Inflammatory macrophage treated with lipopolysaccharide for 4 hours (primary cell): ENCODE measurements around the gene TERB2.
"Not testable (repeated sequence)": the region's sequence is repeated elsewhere in the genome, so short reads cannot be mapped to it uniquely, and the experiment has no call there.

Source experiments
- DNase-seq: peaks from one replicate; pipeline ENCODE4 v3.0.0-alpha.2; 2020

The TERB2 gene

DNA sequence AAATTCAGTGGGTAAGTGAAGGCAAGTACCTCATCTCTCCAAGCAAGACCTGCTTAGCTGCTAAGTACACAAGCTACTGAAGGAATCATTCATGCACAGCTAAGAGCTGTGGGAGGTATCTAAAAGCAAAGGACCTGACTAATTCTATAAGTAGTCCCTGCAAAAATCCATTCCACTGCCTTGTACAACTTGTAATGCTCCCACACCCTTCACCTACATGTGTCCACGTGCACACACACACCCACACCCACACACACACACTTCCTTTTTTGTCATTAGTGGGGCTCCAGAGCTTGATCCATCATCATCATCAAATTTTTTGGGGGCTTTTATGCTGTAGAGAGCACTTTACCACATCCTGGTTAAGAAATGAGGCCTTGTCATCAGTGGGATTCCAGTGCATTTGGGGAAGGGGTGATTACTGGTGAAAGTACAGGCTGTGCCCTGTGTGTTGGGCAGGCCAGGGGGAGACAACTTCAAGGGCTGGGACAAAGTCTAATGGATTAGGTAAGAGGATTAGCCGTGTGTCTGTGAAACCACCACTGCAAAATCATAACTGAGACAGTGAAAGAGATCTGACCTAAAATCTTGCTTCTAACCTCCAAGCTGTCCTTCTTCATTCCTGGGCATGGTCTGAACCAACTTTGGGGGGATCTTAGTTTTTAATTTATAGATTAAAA is 47.4 kb downstream of the TERB2 start:
- peak; percentile 0 for DNase-seq

- DNase-seq = not testable (repeated sequence)
Observed at GRCh38 chr15:45004590-45005175, 48.2 kb downstream of the TERB2 start.

- no peak for DNase-seq
Observed at GRCh38 chr15:45009046-45009445, 52.6 kb downstream of the TERB2 start.

DNA sequence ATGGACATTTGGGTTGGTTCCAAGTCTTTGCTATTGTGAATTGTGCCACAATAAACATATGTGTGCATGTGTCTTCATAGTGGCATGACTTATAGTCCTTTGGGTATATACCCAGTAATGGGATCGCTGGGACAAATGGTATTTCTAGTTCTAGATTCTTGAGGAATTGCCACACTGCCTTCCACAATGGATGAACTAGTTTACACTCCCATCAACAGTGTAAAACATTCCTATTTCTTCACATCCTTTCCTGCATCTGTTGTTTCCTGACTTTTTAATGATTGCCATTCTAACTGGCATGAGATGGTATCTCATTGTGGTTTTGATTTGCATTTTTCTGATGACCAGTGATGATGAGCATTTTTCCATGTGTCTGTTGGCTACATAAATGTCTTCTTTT is 58.6 kb downstream of the TERB2 start:
- not testable (repeated sequence) for DNase-seq

DNA sequence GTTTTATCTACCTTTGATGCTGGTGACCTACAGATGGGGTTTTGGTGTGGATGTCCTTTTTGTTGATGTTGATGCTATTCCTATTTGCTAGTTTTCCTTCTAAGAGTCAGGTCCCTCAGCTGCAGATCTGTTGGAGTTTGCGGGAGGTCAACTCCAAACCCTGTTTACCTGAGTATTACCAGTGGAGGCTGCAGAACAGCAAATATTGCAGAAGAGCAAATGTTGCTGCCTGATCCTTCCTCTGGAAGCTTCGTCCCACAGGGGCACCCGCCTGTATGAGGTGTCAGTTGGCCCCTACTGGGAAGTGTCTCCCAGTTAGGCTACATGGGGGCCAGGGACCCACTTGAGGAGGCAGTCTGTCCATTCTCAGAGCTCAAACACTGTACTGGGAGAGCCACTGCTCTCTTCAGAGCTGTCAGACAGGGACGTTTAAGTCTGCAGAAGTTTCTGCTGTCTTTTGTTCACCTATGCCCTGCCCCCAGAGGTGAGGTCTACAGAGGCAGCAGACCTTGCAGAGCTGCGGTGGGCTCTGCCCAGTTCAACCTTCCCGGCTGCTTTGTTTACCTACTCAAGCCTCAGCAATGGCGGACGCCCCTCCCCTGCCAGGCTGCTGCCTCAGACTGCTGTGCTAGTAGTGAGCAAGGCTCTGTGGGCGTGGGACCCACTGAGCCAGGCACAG is 63.9 kb downstream of the TERB2 start:
- DNase-seq = not testable (repeated sequence)

GRCh38 chr15:45020901-45021259 is 64.4 kb downstream of the TERB2 start:
- not testable (repeated sequence) for DNase-seq

DNA sequence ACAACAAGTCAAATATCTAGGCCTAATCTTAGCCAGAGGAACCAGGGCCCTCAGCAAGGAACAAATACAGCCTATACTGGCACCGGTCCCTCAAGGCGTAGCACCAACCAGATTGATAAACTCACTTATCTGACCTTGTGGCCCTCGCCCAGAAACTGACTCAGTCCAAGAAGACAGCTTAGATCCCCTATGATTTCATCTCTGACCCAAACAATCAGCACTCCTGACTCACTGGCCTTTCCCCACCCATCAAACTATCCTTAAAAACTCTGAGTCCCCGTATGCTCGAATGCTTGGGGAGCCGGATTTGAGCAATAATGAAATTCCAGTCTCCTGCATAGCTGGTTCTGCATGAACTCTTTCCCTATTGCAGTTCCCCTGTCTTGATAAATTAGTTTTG is 64.9 kb downstream of the TERB2 start:
- no peak for DNase-seq

GRCh38 chr15:45022871-45023658 is 66.6 kb downstream of the TERB2 start, which contains the start of gene SORD:
TSS of gene SORD (plus strand) at chr15:45023195. CDS start at chr15:45023284, 89 bp downstream.
- DNase-seq = peak; percentile 88

DNA sequence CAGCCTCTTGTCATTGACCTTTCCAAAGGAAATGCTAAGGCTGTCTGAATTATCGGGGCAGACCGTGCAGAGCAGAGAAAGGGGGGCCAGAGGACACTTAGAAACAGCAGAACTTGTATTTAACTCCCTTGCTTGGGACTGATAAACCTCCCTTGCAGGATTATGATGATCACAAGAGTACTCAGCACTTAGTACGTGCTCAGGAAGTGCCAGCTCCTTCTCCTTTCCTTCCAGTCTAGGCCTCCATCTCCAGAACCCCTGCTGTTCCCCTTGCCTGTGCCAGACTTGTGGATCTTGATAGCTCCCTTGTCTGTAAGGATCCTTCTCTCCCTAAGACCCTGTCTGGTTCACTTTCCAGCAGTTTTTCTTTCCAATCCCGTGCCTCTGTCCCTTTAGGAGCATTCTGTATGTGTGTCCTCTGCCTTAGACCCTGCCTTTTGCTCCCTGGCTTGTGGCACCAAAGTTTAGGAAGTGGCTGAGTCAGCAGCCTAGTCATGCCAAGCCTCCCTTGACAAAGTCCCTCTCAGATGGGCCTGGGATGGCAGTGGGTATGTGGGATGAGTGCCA is 67.3 kb downstream of the TERB2 start:
- no peak for DNase-seq

GRCh38 chr15:45024649-45025048 is 68.2 kb downstream of the TERB2 start:
- not testable (repeated sequence) for DNase-seq

- not testable (repeated sequence) for DNase-seq
Observed at GRCh38 chr15:45025627-45026026, 69.1 kb downstream of the TERB2 start.

- DNase-seq = no peak
Observed at GRCh38 chr15:45026651-45027190, 70.2 kb downstream of the TERB2 start.

DNA sequence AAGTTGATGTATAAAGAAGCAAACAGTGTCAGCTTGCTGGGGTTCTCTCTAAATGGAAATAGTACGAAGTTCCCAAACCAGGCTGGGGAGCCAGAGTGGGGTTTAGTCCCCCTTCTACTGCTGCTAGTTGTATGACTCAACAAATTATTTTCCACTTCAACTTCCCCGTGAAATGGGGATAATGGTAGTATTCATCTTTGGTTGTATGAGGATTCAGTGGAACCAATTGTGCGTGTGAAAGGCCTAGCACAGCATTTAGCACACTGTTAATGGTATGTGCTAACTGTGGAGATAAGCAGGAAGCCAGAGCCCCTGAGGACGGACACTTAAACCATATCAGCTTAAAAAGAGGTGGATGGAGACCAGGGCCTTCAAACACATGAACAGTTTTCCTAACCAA is 70.7 kb downstream of the TERB2 start:
- DNase-seq = no peak
